ENCODE data around the gene COPZ1.
"Not testable (repeated sequence)": the region's sequence is repeated elsewhere in the genome, so short reads cannot be mapped to it uniquely, and the experiment has no call there.

Gene COPZ1

GRCh38 chr12:54352891-54353874 is 28.3 kb downstream of the COPZ1 start:
- Histone ChIP-seq H3K27me3 (ENCODE audit: insufficient read depth, low read length, poor library complexity) (no peaks in the 10 kb centered on the region), H3K23ac (ENCODE audit: low read length) (no peak overlapping the region), H3K4me3 (ENCODE audit: low read length) (no peak overlapping the region), H2BK15ac (replicated peaks; ENCODE audit: low read depth) (no peak overlapping the region), H4K5ac (ENCODE audit: low read length) (no peak overlapping the region), H2BK5ac (ENCODE audit: low read length) (no peak overlapping the region), H3K4me1 (ENCODE audit: control insufficient read depth, low read depth, low read length) (peaks cover 36% of the 10 kb centered on the region), H2BK120ac (ENCODE audit: low read depth, low read length) (no peak overlapping the region), H2AK5ac (ENCODE audit: low read length) (no peak overlapping the region), H3K18ac (ENCODE audit: low read length) (peak overlapping the region; percentile 45), H4K8ac (ENCODE audit: low read depth, low read length) (no peak overlapping the region), H3K79me2 (ENCODE audit: control insufficient read depth, insufficient read depth, low read length) (no peaks in the 10 kb centered on the region), H3K36me3 (ENCODE audit: control insufficient read depth, insufficient read depth, low read length) (peaks cover 5% of the 10 kb centered on the region), H3K56ac (ENCODE audit: low read length) (peak overlapping the region; percentile 62), H3K27ac (ENCODE audit: low read depth, low read length) (peak overlapping the region; percentile 31), H3K4me2 (ENCODE audit: low read length) (no peak overlapping the region), H3K9ac (ENCODE audit: low read length) (peak overlapping the region; percentile 28), H3K79me1 (ENCODE audit: low read length) (no peaks in the 10 kb centered on the region), H3K4ac (ENCODE audit: low read depth, low read length) (no peak overlapping the region)
- whole genome bisulfite sequencing (ENCODE audit: extremely low coverage, insufficient coverage, low lambda C conversion rate) = no CpG with 5 or more reads among the region's 1 CpG
- DNase-seq = no peak

GRCh38 chr12:54354271-54354670 is 29.3 kb downstream of the COPZ1 start:
- not testable (repeated sequence) for H3K27ac ChIP-seq (ENCODE audit: low read depth, low read length); H3K18ac ChIP-seq (ENCODE audit: low read length); H4K8ac ChIP-seq (ENCODE audit: low read depth, low read length); H3K4me2 ChIP-seq (ENCODE audit: low read length); H2BK5ac ChIP-seq (ENCODE audit: low read length); H2BK120ac ChIP-seq (ENCODE audit: low read depth, low read length); H3K9ac ChIP-seq (ENCODE audit: low read length); H3K36me3 ChIP-seq (ENCODE audit: control insufficient read depth, insufficient read depth, low read length); DNase-seq; H3K23ac ChIP-seq (ENCODE audit: low read length); H3K79me1 ChIP-seq (ENCODE audit: low read length); H2BK15ac ChIP-seq (replicated peaks; ENCODE audit: low read depth); H3K27me3 ChIP-seq (ENCODE audit: insufficient read depth, low read length, poor library complexity); H3K56ac ChIP-seq (ENCODE audit: low read length); H3K4ac ChIP-seq (ENCODE audit: low read depth, low read length); H3K4me3 ChIP-seq (ENCODE audit: low read length); H2AK5ac ChIP-seq (ENCODE audit: low read length); H3K79me2 ChIP-seq (ENCODE audit: control insufficient read depth, insufficient read depth, low read length); H4K5ac ChIP-seq (ENCODE audit: low read length)
- no CpG with 5 or more reads among the region's 7 CpGs for WGBS (ENCODE audit: extremely low coverage, insufficient coverage, low lambda C conversion rate)
- H3K4me1 ChIP-seq (ENCODE audit: control insufficient read depth, low read depth, low read length) = peaks cover 36% of the 10 kb centered on the region

- H3K4me3 ChIP-seq (ENCODE audit: low read length) = no peak overlapping the region
- H2BK15ac ChIP-seq (replicated peaks; ENCODE audit: low read depth) = no peak overlapping the region
- H3K27me3 ChIP-seq (ENCODE audit: insufficient read depth, low read length, poor library complexity) = no peaks in the 10 kb centered on the region
- WGBS (ENCODE audit: extremely low coverage, insufficient coverage, low lambda C conversion rate) = no CpG with 5 or more reads among the region's 6 CpGs
- no peaks in the 10 kb centered on the region for H3K79me2 ChIP-seq (ENCODE audit: control insufficient read depth, insufficient read depth, low read length)
- H3K36me3 ChIP-seq (ENCODE audit: control insufficient read depth, insufficient read depth, low read length) = peaks cover under 1% of the 10 kb centered on the region
- H3K18ac ChIP-seq (ENCODE audit: low read length) = no peak overlapping the region
- H3K9ac ChIP-seq (ENCODE audit: low read length) = peak overlapping the region; percentile 14
- H2BK120ac ChIP-seq (ENCODE audit: low read depth, low read length) = no peak overlapping the region
- H2AK5ac ChIP-seq (ENCODE audit: low read length) = no peak overlapping the region
- no peak overlapping the region for H3K23ac ChIP-seq (ENCODE audit: low read length)
- no peak overlapping the region for H4K8ac ChIP-seq (ENCODE audit: low read depth, low read length)
- H3K4me1 ChIP-seq (ENCODE audit: control insufficient read depth, low read depth, low read length) = peaks cover 36% of the 10 kb centered on the region
- peak overlapping the region; percentile 37 for H3K27ac ChIP-seq (ENCODE audit: low read depth, low read length)
- peak overlapping the region; percentile 72 for H3K56ac ChIP-seq (ENCODE audit: low read length)
- peak overlapping the region; percentile 38 for H2BK5ac ChIP-seq (ENCODE audit: low read length)
- peak; percentile 63 for DNase-seq
- no peaks in the 10 kb centered on the region for H3K79me1 ChIP-seq (ENCODE audit: low read length)
- no peak overlapping the region for H3K4me2 ChIP-seq (ENCODE audit: low read length)
- H4K5ac ChIP-seq (ENCODE audit: low read length) = no peak overlapping the region
- no peak overlapping the region for H3K4ac ChIP-seq (ENCODE audit: low read depth, low read length)
Measured at GRCh38 chr12:54355104-54355815, 30.3 kb downstream of the COPZ1 start.

- H3K56ac ChIP-seq (ENCODE audit: low read length) = peak overlapping the region; percentile 68
- no CpG with 5 or more reads among the region's 3 CpGs for WGBS (ENCODE audit: extremely low coverage, insufficient coverage, low lambda C conversion rate)
- peaks cover 36% of the 10 kb centered on the region for H3K4me1 ChIP-seq (ENCODE audit: control insufficient read depth, low read depth, low read length)
- peak overlapping the region; percentile 5 for H2BK5ac ChIP-seq (ENCODE audit: low read length)
- no peak overlapping the region for H3K23ac ChIP-seq (ENCODE audit: low read length)
- H3K79me1 ChIP-seq (ENCODE audit: low read length) = no peaks in the 10 kb centered on the region
- H2BK120ac ChIP-seq (ENCODE audit: low read depth, low read length) = peak overlapping the region; percentile 54
- H4K5ac ChIP-seq (ENCODE audit: low read length) = no peak overlapping the region
- no peak overlapping the region for H3K4me2 ChIP-seq (ENCODE audit: low read length)
- no peak for DNase-seq
- no peak overlapping the region for H4K8ac ChIP-seq (ENCODE audit: low read depth, low read length)
- H3K9ac ChIP-seq (ENCODE audit: low read length) = peak overlapping the region; percentile 97
- peak overlapping the region; percentile 3 for H3K18ac ChIP-seq (ENCODE audit: low read length)
- no peak overlapping the region for H2AK5ac ChIP-seq (ENCODE audit: low read length)
- no peaks in the 10 kb centered on the region for H3K27me3 ChIP-seq (ENCODE audit: insufficient read depth, low read length, poor library complexity)
- no peaks in the 10 kb centered on the region for H3K36me3 ChIP-seq (ENCODE audit: control insufficient read depth, insufficient read depth, low read length)
- H3K79me2 ChIP-seq (ENCODE audit: control insufficient read depth, insufficient read depth, low read length) = no peaks in the 10 kb centered on the region
- H3K4ac ChIP-seq (ENCODE audit: low read depth, low read length) = no peak overlapping the region
- peak overlapping the region; percentile 37 for H3K27ac ChIP-seq (ENCODE audit: low read depth, low read length)
- no peak overlapping the region for H3K4me3 ChIP-seq (ENCODE audit: low read length)
- peak overlapping the region; percentile 37 for H2BK15ac ChIP-seq (replicated peaks; ENCODE audit: low read depth)
Measured at GRCh38 chr12:54356228-54356627, 31.3 kb downstream of the COPZ1 start.

GRCh38 chr12:54356951-54357356 is 32.0 kb downstream of the COPZ1 start:
- Histone ChIP-seq H3K9ac (ENCODE audit: low read length) (peak overlapping the region; percentile 97), H3K4me1 (ENCODE audit: control insufficient read depth, low read depth, low read length) (peaks cover 29% of the 10 kb centered on the region), H4K8ac (ENCODE audit: low read depth, low read length) (no peak overlapping the region), H3K4ac (ENCODE audit: low read depth, low read length) (no peak overlapping the region), H2BK15ac (replicated peaks; ENCODE audit: low read depth) (no peak overlapping the region), H2AK5ac (ENCODE audit: low read length) (peak overlapping the region; percentile 98), H2BK5ac (ENCODE audit: low read length) (peak overlapping the region; percentile 77), H3K4me3 (ENCODE audit: low read length) (no peak overlapping the region), H3K27me3 (ENCODE audit: insufficient read depth, low read length, poor library complexity) (no peaks in the 10 kb centered on the region), H3K18ac (ENCODE audit: low read length) (peak overlapping the region; percentile 3), H3K36me3 (ENCODE audit: control insufficient read depth, insufficient read depth, low read length) (no peaks in the 10 kb centered on the region), H3K79me2 (ENCODE audit: control insufficient read depth, insufficient read depth, low read length) (no peaks in the 10 kb centered on the region), H3K56ac (ENCODE audit: low read length) (peak overlapping the region; percentile 100), H3K79me1 (ENCODE audit: low read length) (no peaks in the 10 kb centered on the region), H3K23ac (ENCODE audit: low read length) (no peak overlapping the region), H3K4me2 (ENCODE audit: low read length) (no peak overlapping the region), H2BK120ac (ENCODE audit: low read depth, low read length) (peak overlapping the region; percentile 49), H4K5ac (ENCODE audit: low read length) (no peak overlapping the region), H3K27ac (ENCODE audit: low read depth, low read length) (peak overlapping the region; percentile 93)
- no CpG with 5 or more reads among the region's 4 CpGs for WGBS (ENCODE audit: extremely low coverage, insufficient coverage, low lambda C conversion rate)
- peak; percentile 60 for DNase-seq
